ENCODE data around the gene ITGA1. TPM values are rescaled to one million over a fixed set of nuclear protein-coding genes. Genes with fewer than 3 reads are reported as not detected.

Gene ITGA1
- total RNA-seq, 6 experiments from 2014 or later, result 46.9 to 101 (median 83.9) TPM

- H3K4me1 Mint-ChIP-seq (ENCODE audit: low read depth), result no peaks in the 10 kb centered on the region
- no peak overlapping the region for H3K27ac Mint-ChIP-seq
- peaks cover 9% of the 10 kb centered on the region for H3K9me3 Mint-ChIP-seq
- no peaks in the 10 kb centered on the region for H3K27me3 Mint-ChIP-seq (ENCODE audit: insufficient read depth)
- peaks cover 7% of the 10 kb centered on the region; the same call in 1 of the 2 replicates for H3K36me3 Mint-ChIP-seq (ENCODE audit: low read depth)
- no peak for DNase-seq
- no peak overlapping the region for H3K4me3 Mint-ChIP-seq
- no peak for TF ChIP-seq CTCF (IDR thresholded peaks at IDR 0.05)
Observed at GRCh38 chr5:52977264-52977897, 189.7 kb downstream of the ITGA1 start.

- DNase-seq, result no peak
- Mint-ChIP-seq H3K27me3 (ENCODE audit: insufficient read depth) (no peaks in the 10 kb centered on the region), H3K4me3 (no peak overlapping the region), H3K9me3 (peaks cover 5% of the 10 kb centered on the region; the same call in 1 of the 2 replicates), H3K27ac (no peak overlapping the region), H3K36me3 (ENCODE audit: low read depth) (peaks cover 11% of the 10 kb centered on the region; the same call in 1 of the 2 replicates), H3K4me1 (ENCODE audit: low read depth) (peaks cover 38% of the 10 kb centered on the region)
- no peak for TF ChIP-seq CTCF (IDR thresholded peaks at IDR 0.05)
Observed at GRCh38 chr5:52981507-52981906, 193.8 kb downstream of the ITGA1 start.

DNA sequence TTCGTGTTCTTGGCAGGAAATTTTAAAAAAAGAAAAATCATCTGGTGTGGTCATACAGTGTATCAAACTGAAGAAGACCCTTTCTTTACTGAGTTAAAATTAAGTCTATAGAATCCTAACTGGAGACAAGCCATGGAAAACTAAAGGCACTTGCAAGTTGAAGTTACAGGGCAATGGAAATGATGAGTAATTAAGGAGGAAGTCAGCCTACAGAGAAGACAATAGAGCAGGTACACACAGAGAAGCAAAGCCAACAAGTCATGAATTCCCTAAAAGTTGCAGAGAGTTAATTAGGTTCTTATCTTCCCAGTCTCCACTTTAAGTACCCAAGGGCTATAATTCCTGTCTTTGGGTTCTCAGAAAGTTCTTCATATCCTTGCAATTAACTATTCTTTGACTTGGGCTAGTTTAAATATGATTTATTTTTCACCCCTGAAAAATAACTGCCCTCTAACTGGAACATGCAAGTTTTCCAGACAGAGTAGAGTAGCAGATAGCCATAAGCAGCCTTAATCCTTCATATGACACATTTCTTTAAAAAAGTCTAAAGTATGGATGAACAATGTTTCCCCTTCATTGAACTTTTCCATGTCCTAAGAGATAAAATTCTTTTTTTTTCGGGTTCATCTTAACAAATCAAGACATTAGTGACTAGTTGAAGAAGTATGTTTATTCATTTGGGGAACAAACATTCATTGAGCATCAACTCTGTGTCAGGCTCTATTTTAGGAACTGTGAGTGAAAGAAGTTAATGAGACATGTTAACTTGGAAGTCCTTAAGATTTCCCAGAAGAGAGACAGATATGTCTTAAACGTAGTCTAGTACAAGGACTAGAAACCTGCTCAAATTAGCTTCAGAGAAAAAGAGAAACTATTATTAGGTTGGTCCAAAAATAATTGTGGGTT, 196.3 kb downstream of the ITGA1 start:
- peak; percentile 72 for DNase-seq

DNA sequence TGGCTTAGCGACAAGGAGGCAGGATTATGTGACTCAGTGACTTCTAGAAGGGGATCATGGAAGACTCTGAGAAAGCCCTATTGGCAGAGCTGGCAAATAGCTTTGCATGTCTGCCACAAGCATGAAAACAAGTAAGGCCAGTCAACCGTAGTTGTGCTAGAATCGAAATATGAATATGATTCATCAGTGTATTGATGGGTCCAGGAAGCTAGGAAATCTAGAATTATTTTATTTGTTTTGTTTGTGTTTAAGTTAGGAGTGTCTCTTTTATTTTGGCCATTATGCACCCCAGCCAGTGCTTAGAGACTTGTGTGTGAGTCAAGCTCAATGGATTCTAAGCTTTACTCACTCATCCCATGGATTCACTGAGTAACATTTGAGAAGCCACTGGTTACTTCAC, 197.6 kb downstream of the ITGA1 start:
- DNase-seq, result no peak
- H3K4me3 Mint-ChIP-seq, result no peak overlapping the region
- peaks cover 65% of the 10 kb centered on the region for H3K4me1 Mint-ChIP-seq (ENCODE audit: low read depth)
- H3K36me3 Mint-ChIP-seq (ENCODE audit: low read depth), result peaks cover 9% of the 10 kb centered on the region; the same call in 1 of the 2 replicates
- no peak for TF ChIP-seq CTCF (IDR thresholded peaks at IDR 0.05)
- H3K9me3 Mint-ChIP-seq, result no peaks in the 10 kb centered on the region
- peak overlapping the region; percentile 62 for H3K27ac Mint-ChIP-seq
- H3K27me3 Mint-ChIP-seq (ENCODE audit: insufficient read depth), result no peaks in the 10 kb centered on the region

More for the DNA sequence above, 196.3 kb downstream of the ITGA1 start:
- H3K4me3 Mint-ChIP-seq, result peak overlapping the region; percentile 40
- no peak for TF ChIP-seq CTCF (IDR thresholded peaks at IDR 0.05)
- peaks cover 62% of the 10 kb centered on the region for H3K4me1 Mint-ChIP-seq (ENCODE audit: low read depth)
- H3K36me3 Mint-ChIP-seq (ENCODE audit: low read depth), result peaks cover 6% of the 10 kb centered on the region; the same call in 1 of the 2 replicates
- no peaks in the 10 kb centered on the region for H3K9me3 Mint-ChIP-seq
- no peaks in the 10 kb centered on the region for H3K27me3 Mint-ChIP-seq (ENCODE audit: insufficient read depth)
- peak overlapping the region; percentile 62 for H3K27ac Mint-ChIP-seq

- TF ChIP-seq CTCF (IDR thresholded peaks at IDR 0.05), result no peak
- DNase-seq, result peak; percentile 69
- Mint-ChIP-seq H3K36me3 (ENCODE audit: low read depth) (peaks cover 21% of the 10 kb centered on the region), H3K4me3 (peak overlapping the region; percentile 82), H3K27me3 (ENCODE audit: insufficient read depth) (no peaks in the 10 kb centered on the region), H3K4me1 (ENCODE audit: low read depth) (peaks cover 74% of the 10 kb centered on the region), H3K9me3 (no peaks in the 10 kb centered on the region), H3K27ac (peak overlapping the region; percentile 81)
Observed at GRCh38 chr5:52987711-52988331, 200.1 kb downstream of the ITGA1 start.

Measured in HFFc6 (cell line).